Smooth muscle cell of bladder (primary cell): Measurements from ENCODE around the gene UPK3BL1. TPM values are rescaled to one million over a fixed set of nuclear protein-coding genes. Genes with fewer than 3 reads are reported as not detected.

Experiments used
- total RNA-seq: library from RNA; depleted of rRNA; stranded (reverse); fragments of >200 nt; gene quantifications from 2 replicates; pipeline ENCODE4 v1.2.3, GENCODE V29; 2014

Gene UPK3BL1, protein sequence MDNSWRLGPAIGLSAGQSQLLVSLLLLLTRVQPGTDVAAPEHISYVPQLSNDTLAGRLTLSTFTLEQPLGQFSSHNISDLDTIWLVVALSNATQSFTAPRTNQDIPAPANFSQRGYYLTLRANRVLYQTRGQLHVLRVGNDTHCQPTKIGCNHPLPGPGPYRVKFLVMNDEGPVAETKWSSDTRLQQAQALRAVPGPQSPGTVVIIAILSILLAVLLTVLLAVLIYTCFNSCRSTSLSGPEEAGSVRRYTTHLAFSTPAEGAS
- total RNA-seq: 5.5 and 12.9 TPM in 2 replicates

DNA sequence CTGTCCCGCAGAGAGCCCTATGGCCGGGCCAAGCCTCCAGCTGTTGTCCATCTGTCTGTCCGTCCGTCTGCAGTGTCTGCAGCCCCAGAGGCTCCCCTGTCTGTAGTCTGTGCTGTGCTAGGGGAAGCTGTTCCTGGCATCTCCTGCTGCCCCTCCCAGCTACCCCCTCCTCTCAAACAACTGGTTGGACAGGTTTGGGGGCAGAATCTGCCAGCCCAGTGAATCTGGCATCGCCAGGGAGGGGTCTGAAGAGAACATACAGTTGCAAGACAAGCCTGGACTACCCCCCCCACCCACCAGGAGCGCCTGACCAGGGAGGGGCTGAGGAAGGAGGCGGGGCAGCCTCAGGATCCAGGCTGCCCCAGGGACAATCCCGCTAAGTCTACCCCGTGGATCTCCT lies at the start of gene UPK3BL1:
TSS of gene UPK3BL1 (minus strand) at position 101 of the 400 bp plus-strand sequence. CDS start at position 51, 50 bp downstream.

DNA sequence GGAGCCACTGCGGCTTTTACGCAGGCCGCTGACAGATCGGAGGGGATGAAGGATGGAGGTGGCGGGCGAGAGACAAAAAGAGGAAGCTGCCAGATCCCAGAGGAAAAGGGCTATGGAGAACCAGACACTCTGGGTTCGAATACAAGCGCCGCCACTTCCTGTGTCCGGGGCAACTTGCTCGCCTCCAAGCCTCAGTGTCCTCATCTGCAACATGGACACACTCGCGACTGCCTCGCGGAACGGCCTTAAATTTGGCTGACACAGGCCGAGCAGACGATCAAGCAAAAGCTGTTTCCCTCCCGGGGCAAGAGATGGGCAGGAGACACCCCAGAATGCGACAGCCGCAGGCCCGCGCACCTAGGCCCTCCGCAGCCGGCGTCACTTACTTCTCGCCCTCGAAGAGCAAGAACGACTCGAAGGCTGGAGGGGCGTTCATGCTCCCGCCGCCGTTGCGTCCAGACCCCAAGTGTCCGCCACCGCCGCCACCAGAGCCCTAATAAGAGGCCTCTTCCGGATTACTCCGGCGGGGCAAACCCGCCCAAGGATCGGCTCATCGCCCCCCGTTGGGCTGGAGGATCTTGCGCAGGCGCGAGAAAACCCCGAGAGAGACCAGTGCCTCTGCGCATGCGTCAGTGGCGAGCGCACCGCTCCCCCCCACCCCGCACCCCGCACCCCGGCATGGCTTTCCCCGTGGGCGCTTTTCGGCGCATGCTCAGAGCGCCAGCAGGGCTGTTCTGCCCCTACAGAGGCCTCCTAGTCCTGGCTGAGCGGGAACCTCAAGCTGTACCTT lies 28.8 kb upstream of the UPK3BL1 start, which contains the start of gene POLR2J2:
TSS of gene POLR2J2 (minus strand) at position 498 of the 790 bp plus-strand sequence. CDS start at position 436, 62 bp downstream.

DNA sequence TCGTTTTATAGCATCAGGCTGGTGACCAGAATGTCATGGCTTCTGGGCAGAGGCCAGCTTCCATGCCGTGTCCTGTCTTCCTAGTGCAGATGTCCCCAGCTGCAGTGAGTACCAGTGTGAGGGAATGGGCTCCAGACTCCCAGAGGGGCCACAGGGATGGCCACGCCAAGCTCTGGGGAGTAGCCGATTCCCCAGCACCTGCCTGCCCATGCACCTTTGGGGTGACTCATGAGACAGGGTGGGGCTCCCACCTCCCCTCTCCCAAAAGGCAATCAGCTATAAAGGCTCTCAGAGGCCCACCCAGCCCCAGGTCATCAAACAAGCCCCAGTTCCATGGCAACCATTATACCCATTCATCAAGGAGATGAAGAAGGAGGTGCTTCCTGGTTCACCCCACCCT lies 7.3 kb upstream of the UPK3BL1 start, which contains the start of gene SPDYE2B:
TSS of gene SPDYE2B (plus strand) at position 396 of the 400 bp plus-strand sequence. CDS start 2,030 bp downstream, outside the sequence.

DNA sequence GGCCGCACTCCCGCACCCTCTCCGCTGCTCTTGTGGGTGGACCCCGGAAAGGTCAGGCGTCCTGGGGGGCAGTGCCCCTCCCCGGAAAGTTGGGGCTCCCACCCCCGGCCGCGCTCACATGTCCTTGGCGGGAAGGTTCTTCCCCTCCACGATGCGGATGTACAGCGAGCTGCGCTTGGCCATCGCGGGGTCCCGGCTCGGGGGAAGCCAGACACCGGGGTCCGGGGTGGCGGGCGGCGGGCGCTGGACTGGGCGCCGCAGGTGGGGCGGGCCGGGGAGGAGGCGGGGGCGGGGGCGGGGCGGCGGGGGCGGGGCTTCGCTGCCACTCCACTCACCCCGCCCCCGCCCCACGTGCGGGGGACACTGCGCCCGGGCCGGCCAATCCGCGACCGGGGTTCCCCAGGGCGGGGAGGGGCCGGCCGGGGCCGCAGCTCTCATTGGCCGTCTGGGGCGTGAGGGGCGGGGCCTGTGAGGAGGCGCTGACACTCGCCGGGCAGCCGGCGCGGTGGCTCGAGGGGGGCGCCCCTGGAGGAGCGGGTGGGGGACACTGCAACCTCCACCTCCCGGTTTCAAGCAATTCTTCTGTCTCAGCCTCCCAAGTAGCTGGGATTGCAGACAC lies 26.0 kb downstream of the UPK3BL1 start, which contains the start of gene RASA4:
TSS of gene RASA4 (minus strand) at position 250 of the 619 bp plus-strand sequence. CDS start at position 183, 67 bp downstream.

Other genes with a start within 250 kb of the UPK3BL1 start
- gene PRKRIP1, start 246.4 kb downstream of the UPK3BL1 start, total RNA-seq: 11.4 and 11.6 TPM in 2 replicates
- gene ORAI2, start 209.2 kb downstream of the UPK3BL1 start, total RNA-seq: 22.8 and 37.3 TPM in 2 replicates
- 10.0 and 10.9 TPM in 2 replicates for gene ALKBH4, start 177.9 kb downstream of the UPK3BL1 start, total RNA-seq
- 12.9 and 15.8 TPM in 2 replicates for gene LRWD1, start 177.8 kb downstream of the UPK3BL1 start, total RNA-seq
- 39.7 and 40.0 TPM in 2 replicates for gene POLR2J, start 163.9 kb downstream of the UPK3BL1 start, total RNA-seq
- 1.8 and 2.0 TPM in 2 replicates for gene RASA4B, start 125.0 kb downstream of the UPK3BL1 start, total RNA-seq
- 1.3 and 1.7 TPM in 2 replicates for gene UPK3BL2, start 99.1 kb downstream of the UPK3BL1 start, total RNA-seq
- gene SPDYE2, start 91.6 kb downstream of the UPK3BL1 start, total RNA-seq: not detected in 2 replicates
- 17.9 and 32.2 TPM in 2 replicates for gene POLR2J3, start 70.2 kb downstream of the UPK3BL1 start, total RNA-seq
- 7.0 and 10.6 TPM in 2 replicates for gene RASA4, start 26.0 kb downstream of the UPK3BL1 start, total RNA-seq
- gene SPDYE2B, start 7.5 kb upstream of the UPK3BL1 start, total RNA-seq: not detected in 2 replicates
- gene POLR2J2, start 28.9 kb upstream of the UPK3BL1 start, total RNA-seq: 2.1 and 3.9 TPM in 2 replicates
- gene FAM185A, start 106.2 kb upstream of the UPK3BL1 start, total RNA-seq: 7.8 and 8.1 TPM in 2 replicates